ENCODE measurements around the gene CSGALNACT2. TPM values are rescaled to one million over a fixed set of nuclear protein-coding genes. Genes with fewer than 3 reads are reported as not detected.
A peak's percentile ranks its signal among the peaks of the same experiment; 100 is the strongest.

CSGALNACT2 gene
- total and polyA plus RNA-seq, 12 donors = 5.8 to 19.4 (median 12.3) TPM

GRCh38 chr10:43220657-43221418 lies 82.6 kb downstream of the CSGALNACT2 start:
- Histone ChIP-seq H3K9me3 (replicated peaks in 1 of 3) (no peaks in the 10 kb centered on the region), H3K27ac (no peak overlapping the region), H3K27me3 (no peaks in the 10 kb centered on the region), H3K4me1 (replicated peaks in 1 of 2) (peaks cover 8 to 14% of the 10 kb centered on the region in 2 donors), H3K4me3 (no peak overlapping the region), H3K36me3 (replicated peaks in 1 of 2) (no peaks in the 10 kb centered on the region)
- WGBS, 4 donors = 75 to 87% (median 79%) methylated on average over 11 to 14 of the region's 14 CpGs
- peak in 1 of 7 donors; percentile 3 for DNase-seq
- intact Hi-C loops (cut with DNase I) = loop anchor here in 1 of 2 donors (10.0 kb wide), 1 partner anchor 86 kb away; the partner anchor contains the start of gene CSGALNACT2
- TF ChIP-seq POLR2A (IDR thresholded peaks at IDR 0.05) (no peak), CTCF (IDR thresholded peaks at IDR 0.05) (no peak)

- Histone ChIP-seq H3K4me1 (replicated peaks in 1 of 2) (peaks cover 9 to 18% of the 10 kb centered on the region in 2 donors), H3K27me3 (no peaks in the 10 kb centered on the region), H3K27ac (no peak overlapping the region), H3K9me3 (replicated peaks in 1 of 3) (no peaks in the 10 kb centered on the region), H3K36me3 (replicated peaks in 1 of 2) (no peaks in the 10 kb centered on the region), H3K4me3 (no peak overlapping the region)
- no peak for TF ChIP-seq CTCF (IDR thresholded peaks at IDR 0.05)
- TF ChIP-seq POLR2A (IDR thresholded peaks at IDR 0.05) = no peak
- WGBS, 4 donors = 73 to 89% (median 86%) methylated on average over 2 to 19 of the region's 19 CpGs
- intact Hi-C loops (cut with DNase I) = loop anchor here in 1 of 2 donors (10.0 kb wide), 1 partner anchor 87 kb away; the partner anchor contains the start of gene CSGALNACT2
- peak in 3 of 7 donors; percentile 7 to 10 (median 7) for DNase-seq
These were observed 83.4 kb downstream of the CSGALNACT2 start for GRCh38 chr10:43221419-43222209.

GRCh38 chr10:43222210-43222720 lies 84.0 kb downstream of the CSGALNACT2 start:
- DNase-seq = peak in 3 of 7 donors; percentile 2 to 5 (median 3)
- Histone ChIP-seq H3K36me3 (replicated peaks in 1 of 2) (no peaks in the 10 kb centered on the region), H3K4me3 (no peak overlapping the region), H3K27me3 (no peaks in the 10 kb centered on the region), H3K4me1 (replicated peaks in 1 of 2) (peaks cover 9 to 18% of the 10 kb centered on the region in 2 donors), H3K27ac (no peak overlapping the region), H3K9me3 (replicated peaks in 1 of 3) (no peaks in the 10 kb centered on the region)
- TF ChIP-seq CTCF (IDR thresholded peaks at IDR 0.05) (no peak), POLR2A (IDR thresholded peaks at IDR 0.05) (no peak)
- WGBS, 4 donors = 87 to 97% (median 91%) methylated on average over 4 of the region's 4 CpGs
- intact Hi-C loops (cut with DNase I) = loop anchor here in 1 of 2 donors (10.0 kb wide), 1 partner anchor 87 kb away; the partner anchor contains the start of gene CSGALNACT2

- 71 to 82% (median 77%) methylated on average over 1 of the region's 1 CpG for WGBS, 4 donors
- no peaks in the 10 kb centered on the region for H3K9me3 ChIP-seq (replicated peaks in 1 of 3)
- intact Hi-C loops (cut with DNase I) = loop anchor here in 1 of 2 donors (10.0 kb wide), 1 partner anchor 88 kb away; the partner anchor contains the start of gene CSGALNACT2
- TF ChIP-seq POLR2A (IDR thresholded peaks at IDR 0.05) (no peak), CTCF (IDR thresholded peaks at IDR 0.05) (no peak)
- no peaks in the 10 kb centered on the region for H3K36me3 ChIP-seq (replicated peaks in 1 of 2)
- no peak overlapping the region for H3K27ac ChIP-seq
- DNase-seq = no peak
- no peak overlapping the region for H3K4me3 ChIP-seq
- no peaks in the 10 kb centered on the region for H3K27me3 ChIP-seq
- peaks cover 9 to 18% of the 10 kb centered on the region in 2 donors for H3K4me1 ChIP-seq (replicated peaks in 1 of 2)
These were observed 84.8 kb downstream of the CSGALNACT2 start for GRCh38 chr10:43223056-43223455.

All from adrenal gland (tissue), 12 donors.